ENCODE measurements around the gene STK33.

Gene STK33

GRCh38 chr11:8383227-8383626, 210.8 kb downstream of the STK33 start:
- Mint-ChIP-seq H3K36me3 (ENCODE audit: insufficient read depth) (no peaks in the 10 kb centered on the region), H3K27ac (no peak overlapping the region), H3K4me1 (ENCODE audit: low read depth in 2 of 2) (no peaks in the 10 kb centered on the region), H3K4me3 (no peak overlapping the region), H3K27me3 (peaks cover 0 to 6% of the 10 kb centered on the region in 2 donors), H3K9me3 (no peaks in the 10 kb centered on the region)
- DNase-seq: no peak
- no peak for ATAC-seq (replicated peaks)

- H3K9me3 Mint-ChIP-seq: no peaks in the 10 kb centered on the region
- no peak overlapping the region for H3K27ac Mint-ChIP-seq
Measured at GRCh38 chr11:8382436-8383053, 211.5 kb downstream of the STK33 start.

DNA sequence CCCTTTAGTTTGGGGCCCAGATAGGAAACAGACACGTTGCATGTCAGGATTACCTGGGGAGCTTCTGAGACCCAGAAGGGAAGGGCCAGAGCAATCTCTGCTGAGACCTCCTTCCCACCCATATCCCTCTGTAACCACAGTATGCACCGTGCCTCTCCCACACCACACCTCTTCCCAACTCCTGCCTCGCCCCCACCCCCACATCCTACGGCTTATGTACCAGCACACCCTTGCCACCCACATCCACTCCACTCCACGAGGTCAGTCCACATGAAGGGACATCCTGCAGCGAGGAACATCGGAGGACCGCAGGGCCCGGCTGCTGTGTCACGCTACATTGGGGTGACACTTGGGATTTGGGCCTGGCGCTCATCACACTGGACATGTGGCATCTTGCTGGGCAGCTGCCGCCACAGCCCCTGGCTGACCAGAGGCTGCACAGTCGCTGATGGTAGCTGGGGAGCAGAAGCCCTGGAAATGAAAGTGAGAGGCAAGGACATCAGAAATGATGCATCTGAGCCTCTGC, 212.1 kb downstream of the STK33 start:
- no peak for DNase-seq
- H3K27ac Mint-ChIP-seq: no peak overlapping the region

More at GRCh38 chr11:8382436-8383053, 211.5 kb downstream of the STK33 start:
- no peak for ATAC-seq (replicated peaks)
- no peak for DNase-seq
- no peak overlapping the region for H3K4me3 Mint-ChIP-seq
- no peaks in the 10 kb centered on the region for H3K4me1 Mint-ChIP-seq (ENCODE audit: low read depth in 2 of 2)
- H3K27me3 Mint-ChIP-seq: peaks cover 6 to 13% of the 10 kb centered on the region in 2 donors
- H3K36me3 Mint-ChIP-seq (ENCODE audit: insufficient read depth): no peaks in the 10 kb centered on the region

DNA sequence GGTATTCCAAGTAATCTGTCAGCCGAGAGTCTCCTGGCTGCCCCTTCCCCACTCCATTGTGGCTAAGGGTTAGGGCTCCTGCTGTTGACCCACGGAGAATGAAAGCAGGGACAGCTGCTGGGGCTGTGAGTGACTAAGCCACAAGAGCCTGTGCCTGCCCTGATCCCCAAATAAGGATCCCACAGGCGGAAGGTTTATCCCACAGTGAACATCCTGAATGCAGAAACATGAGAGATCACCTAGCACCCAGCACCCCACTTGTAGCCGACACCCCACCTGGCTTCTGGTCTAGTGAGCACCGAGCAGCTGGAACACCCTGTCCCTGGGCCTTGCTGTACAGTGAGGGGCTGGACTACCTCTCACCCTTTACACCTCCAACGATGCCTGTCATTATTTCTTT, 212.7 kb downstream of the STK33 start:
- ATAC-seq (replicated peaks) (no peak), DNase-seq (no peak)
- Mint-ChIP-seq H3K27ac (no peak overlapping the region), H3K4me3 (no peak overlapping the region), H3K9me3 (no peaks in the 10 kb centered on the region), H3K4me1 (ENCODE audit: low read depth in 2 of 2) (no peaks in the 10 kb centered on the region), H3K36me3 (ENCODE audit: insufficient read depth) (no peaks in the 10 kb centered on the region), H3K27me3 (peaks cover 11 to 25% of the 10 kb centered on the region in 2 donors)

More for the DNA sequence above, 212.1 kb downstream of the STK33 start:
- no peaks in the 10 kb centered on the region for H3K4me1 Mint-ChIP-seq (ENCODE audit: low read depth in 2 of 2)
- H3K9me3 Mint-ChIP-seq: no peaks in the 10 kb centered on the region
- no peak for ATAC-seq (replicated peaks)
- peaks cover 11 to 19% of the 10 kb centered on the region in 2 donors for H3K27me3 Mint-ChIP-seq
- no peaks in the 10 kb centered on the region for H3K36me3 Mint-ChIP-seq (ENCODE audit: insufficient read depth)
- no peak overlapping the region for H3K4me3 Mint-ChIP-seq

GRCh38 chr11:8375932-8376331, 218.1 kb downstream of the STK33 start:
- ATAC-seq (replicated peaks): no peak
- Mint-ChIP-seq H3K9me3 (no peaks in the 10 kb centered on the region), H3K27me3 (peaks cover 22 to 38% of the 10 kb centered on the region in 2 donors), H3K4me1 (ENCODE audit: low read depth in 2 of 2) (no peaks in the 10 kb centered on the region), H3K27ac (no peak overlapping the region), H3K4me3 (no peak overlapping the region), H3K36me3 (ENCODE audit: insufficient read depth) (no peaks in the 10 kb centered on the region)
- DNase-seq: no peak

- no peaks in the 10 kb centered on the region for H3K36me3 Mint-ChIP-seq (ENCODE audit: insufficient read depth)
- ATAC-seq (replicated peaks) (no peak), DNase-seq (no peak)
- peaks cover 27 to 38% of the 10 kb centered on the region in 2 donors for H3K27me3 Mint-ChIP-seq
- no peaks in the 10 kb centered on the region for H3K4me1 Mint-ChIP-seq (ENCODE audit: low read depth in 2 of 2)
- no peak overlapping the region for H3K4me3 Mint-ChIP-seq
- H3K27ac Mint-ChIP-seq: no peak overlapping the region
- no peaks in the 10 kb centered on the region for H3K9me3 Mint-ChIP-seq
Measured at GRCh38 chr11:8375460-8375859, 218.6 kb downstream of the STK33 start.

GRCh38 chr11:8374716-8375115, 219.3 kb downstream of the STK33 start:
- no peak overlapping the region for H3K4me3 Mint-ChIP-seq
- no peaks in the 10 kb centered on the region for H3K9me3 Mint-ChIP-seq
- DNase-seq: no peak
- H3K36me3 Mint-ChIP-seq (ENCODE audit: insufficient read depth): no peaks in the 10 kb centered on the region
- H3K4me1 Mint-ChIP-seq (ENCODE audit: low read depth in 2 of 2): no peaks in the 10 kb centered on the region
- ATAC-seq (replicated peaks): no peak
- peaks cover 28 to 38% of the 10 kb centered on the region in 2 donors for H3K27me3 Mint-ChIP-seq
- no peak overlapping the region for H3K27ac Mint-ChIP-seq

GRCh38 chr11:8373519-8374432, 220.3 kb downstream of the STK33 start:
- H3K4me1 Mint-ChIP-seq (ENCODE audit: low read depth in 2 of 2): no peaks in the 10 kb centered on the region
- ATAC-seq (replicated peaks) (no peak), DNase-seq (no peak)
- no peaks in the 10 kb centered on the region for H3K36me3 Mint-ChIP-seq (ENCODE audit: insufficient read depth)
- H3K9me3 Mint-ChIP-seq: no peaks in the 10 kb centered on the region
- no peak overlapping the region for H3K27ac Mint-ChIP-seq
- no peak overlapping the region for H3K4me3 Mint-ChIP-seq
- peaks cover 28 to 39% of the 10 kb centered on the region in 2 donors for H3K27me3 Mint-ChIP-seq

- Mint-ChIP-seq H3K36me3 (ENCODE audit: insufficient read depth) (no peaks in the 10 kb centered on the region), H3K9me3 (no peaks in the 10 kb centered on the region), H3K27ac (no peak overlapping the region), H3K4me1 (ENCODE audit: low read depth in 2 of 2) (no peaks in the 10 kb centered on the region), H3K4me3 (no peak overlapping the region), H3K27me3 (peaks cover 33 to 39% of the 10 kb centered on the region in 2 donors)
- DNase-seq (no peak), ATAC-seq (replicated peaks) (no peak)
Measured at GRCh38 chr11:8372641-8373381, 221.2 kb downstream of the STK33 start.

DNA sequence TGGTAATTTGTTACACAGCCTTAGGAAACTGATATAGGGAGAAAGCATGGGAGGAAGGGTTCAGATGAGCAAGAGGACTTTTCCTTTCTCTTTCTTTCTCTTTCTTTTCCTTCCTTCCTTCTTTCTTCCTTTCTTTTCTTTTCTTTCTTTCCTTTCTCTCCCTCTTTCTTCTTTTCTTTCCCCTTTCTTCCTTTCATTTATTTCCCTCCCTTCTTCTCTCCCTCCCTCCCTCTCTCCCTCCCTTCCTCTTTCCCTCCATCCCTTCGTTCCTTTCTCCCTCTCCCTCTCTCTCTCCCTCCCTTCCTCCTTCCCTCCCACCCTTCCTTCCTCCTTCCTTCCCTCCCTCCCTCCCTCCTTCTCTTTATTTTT, 222.5 kb downstream of the STK33 start:
- Mint-ChIP-seq H3K36me3 (ENCODE audit: insufficient read depth) (no peaks in the 10 kb centered on the region), H3K4me1 (ENCODE audit: low read depth in 2 of 2) (no peaks in the 10 kb centered on the region), H3K4me3 (no peak overlapping the region), H3K27me3 (peaks cover 26 to 28% of the 10 kb centered on the region in 2 donors), H3K27ac (no peak overlapping the region), H3K9me3 (no peaks in the 10 kb centered on the region)
- ATAC-seq (replicated peaks) (no peak), DNase-seq (no peak)

GRCh38 chr11:8370812-8371515, 223.1 kb downstream of the STK33 start:
- H3K27ac Mint-ChIP-seq: no peak overlapping the region
- no peak overlapping the region for H3K4me3 Mint-ChIP-seq
- no peaks in the 10 kb centered on the region for H3K4me1 Mint-ChIP-seq (ENCODE audit: low read depth in 2 of 2)
- peaks cover 25 to 26% of the 10 kb centered on the region in 2 donors for H3K27me3 Mint-ChIP-seq
- H3K9me3 Mint-ChIP-seq: no peaks in the 10 kb centered on the region
- H3K36me3 Mint-ChIP-seq (ENCODE audit: insufficient read depth): no peaks in the 10 kb centered on the region
- DNase-seq (no peak), ATAC-seq (replicated peaks) (no peak)

- Mint-ChIP-seq H3K27ac (no peak overlapping the region), H3K4me3 (no peak overlapping the region), H3K4me1 (ENCODE audit: low read depth in 2 of 2) (no peaks in the 10 kb centered on the region), H3K27me3 (peaks cover 25 to 35% of the 10 kb centered on the region in 2 donors), H3K36me3 (ENCODE audit: insufficient read depth) (no peaks in the 10 kb centered on the region), H3K9me3 (no peaks in the 10 kb centered on the region)
- DNase-seq (no peak), ATAC-seq (replicated peaks) (no peak)
Measured at GRCh38 chr11:8369592-8370205, 224.3 kb downstream of the STK33 start.
